ENCODE measurements around the gene PCARE.
A peak's percentile ranks its signal among the peaks of the same experiment; 100 is the strongest.

PCARE gene

GRCh38 chr2:29074411-29074810 lies at the start of gene PCARE:
TSS of gene PCARE (minus strand) at chr2:29074523. CDS start at chr2:29074261, 262 bp downstream.
- TF ChIP-seq CTCF (IDR thresholded peaks at IDR 0.05; ENCODE audit: low read depth, low read length) = no peak
- no peak for DNase-seq (ENCODE audit: low read depth, low spot score)
- no peak within 1 kb of the TSS for H3K4me3 ChIP-seq (ENCODE audit: low read depth, low read length)
- in situ Hi-C loops (cut with HindIII; ENCODE audit: low sequenced_read_pairs) = no loop called here

GRCh38 chr2:29123617-29124349 lies 49.5 kb upstream of the PCARE start:
- in situ Hi-C loops (cut with HindIII; ENCODE audit: low sequenced_read_pairs) = no loop called here

GRCh38 chr2:29120846-29121245 lies 46.5 kb upstream of the PCARE start:
- in situ Hi-C loops (cut with HindIII; ENCODE audit: low sequenced_read_pairs) = no loop called here
- H3K4me3 ChIP-seq (ENCODE audit: low read depth, low read length) = no peak overlapping the region
- no peak for DNase-seq (ENCODE audit: low read depth, low spot score)
- no peak for TF ChIP-seq CTCF (IDR thresholded peaks at IDR 0.05; ENCODE audit: low read depth, low read length)

More at GRCh38 chr2:29123617-29124349, 49.5 kb upstream of the PCARE start:
- TF ChIP-seq CTCF (IDR thresholded peaks at IDR 0.05; ENCODE audit: low read depth, low read length) = no peak
- no peak overlapping the region for H3K4me3 ChIP-seq (ENCODE audit: low read depth, low read length)
- DNase-seq (ENCODE audit: low read depth, low spot score) = peak; percentile 87

- no peak for DNase-seq (ENCODE audit: low read depth, low spot score)
- no peak overlapping the region for H3K4me3 ChIP-seq (ENCODE audit: low read depth, low read length)
Measured at GRCh38 chr2:29119211-29119610, 44.9 kb upstream of the PCARE start.

GRCh38 chr2:29117636-29118303 lies 43.4 kb upstream of the PCARE start:
- H3K4me3 ChIP-seq (ENCODE audit: low read depth, low read length) = no peak overlapping the region
- no peak for TF ChIP-seq CTCF (IDR thresholded peaks at IDR 0.05; ENCODE audit: low read depth, low read length)
- DNase-seq (ENCODE audit: low read depth, low spot score) = peak; percentile 77
- in situ Hi-C loops (cut with HindIII; ENCODE audit: low sequenced_read_pairs) = no loop called here

More at GRCh38 chr2:29119211-29119610, 44.9 kb upstream of the PCARE start:
- in situ Hi-C loops (cut with HindIII; ENCODE audit: low sequenced_read_pairs) = no loop called here
- TF ChIP-seq CTCF (IDR thresholded peaks at IDR 0.05; ENCODE audit: low read depth, low read length) = no peak

GRCh38 chr2:29115797-29116781 lies 41.8 kb upstream of the PCARE start:
- peak overlapping the region; percentile 64 for H3K4me3 ChIP-seq (ENCODE audit: low read depth, low read length)
- in situ Hi-C loops (cut with HindIII; ENCODE audit: low sequenced_read_pairs) = no loop called here
- TF ChIP-seq CTCF (IDR thresholded peaks at IDR 0.05; ENCODE audit: low read depth, low read length) = no peak
- DNase-seq (ENCODE audit: low read depth, low spot score) = peak; percentile 74
